ENCODE results near the gene NADK. TPM values are rescaled to one million over a fixed set of nuclear protein-coding genes. Genes with fewer than 3 reads are reported as not detected.

Gene NADK
- total RNA-seq, 1 experiment from 2014 or later = 93.4 TPM

- TF ChIP-seq CEBPB (IDR thresholded peaks at IDR 0.05; ENCODE audit: low read depth) = no peak
Measured at GRCh38 chr1:1809489-1809888, 31.2 kb upstream of the NADK start (continued).

- no peaks in the 10 kb centered on the region for H4K20me1 ChIP-seq (ENCODE audit: insufficient read depth)
- H3K9ac ChIP-seq (ENCODE audit: low read length) = no peak overlapping the region
Measured at GRCh38 chr1:1808206-1808605, 29.9 kb upstream of the NADK start.

More at GRCh38 chr1:1808206-1808605, 29.9 kb upstream of the NADK start:
- H3K9me2 ChIP-seq (ENCODE audit: insufficient read depth) = no peaks in the 10 kb centered on the region
- no peak overlapping the region for H3K4me2 ChIP-seq (ENCODE audit: low read length)
- H3K4me3 ChIP-seq (replicated peaks in 1 of 2; ENCODE audit: low read depth in 1 of 2, low read length in 2 of 2) = no peak overlapping the region
- ChIA-PET RAD21 (ENCODE audit: low non-redundant PET in 1 of 2, low total read pairs in 2 of 2, uncharacterized antibody in 2 of 2, unreplicated experiment in 2 of 2) (interaction anchor here in 1 of 2 experiments (0.7 kb wide), 1 partner anchor 12 kb away, joined by 4 read pairs; no protein-coding TSS in a partner anchor), CTCF (no interaction called here), POLR2A (no interaction called here)
- no peaks in the 10 kb centered on the region for H3K27me3 ChIP-seq (ENCODE audit: insufficient read depth, low read length)
- TF ChIP-seq TCF7L2 (IDR thresholded peaks at IDR 0.05; ENCODE audit: borderline replicate concordance, extremely low read depth, insufficient read depth, insufficient read length) = no peak
- TF ChIP-seq EGR1 (IDR thresholded peaks at IDR 0.05; ENCODE audit: low read depth) = no peak
- TF ChIP-seq POLR2A (IDR thresholded peaks at IDR 0.05; ENCODE audit: borderline replicate concordance, extremely low read depth, insufficient read depth, insufficient read length) = no peak
- no peak for TF ChIP-seq POLR2AphosphoS5 (IDR thresholded peaks at IDR 0.05; ENCODE audit: low read depth, low read length)
- no peak for TF ChIP-seq REST (IDR thresholded peaks at IDR 0.05; ENCODE audit: low read depth)
- TF ChIP-seq ZFX (IDR thresholded peaks at IDR 0.05) = no peak
- no peak for TF ChIP-seq ELF1 (IDR thresholded peaks at IDR 0.05; ENCODE audit: borderline replicate concordance, low read depth)
- TF ChIP-seq, protein P1, sequence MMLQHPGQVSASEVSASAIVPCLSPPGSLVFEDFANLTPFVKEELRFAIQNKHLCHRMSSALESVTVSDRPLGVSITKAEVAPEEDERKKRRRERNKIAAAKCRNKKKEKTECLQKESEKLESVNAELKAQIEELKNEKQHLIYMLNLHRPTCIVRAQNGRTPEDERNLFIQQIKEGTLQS (IDR thresholded peaks at IDR 0.05) = no peak
- no peak for TF ChIP-seq ZNF274 (IDR thresholded peaks at IDR 0.05; ENCODE audit: low read depth, low read length)
- TF ChIP-seq ZBTB33 (IDR thresholded peaks at IDR 0.05; ENCODE audit: extremely low read depth, insufficient replicate concordance, low read length) = no peak
- no peak for TF ChIP-seq MAX (IDR thresholded peaks at IDR 0.05)
- no peak for TF ChIP-seq CBX3 (IDR thresholded peaks at IDR 0.05; ENCODE audit: low read depth)
- no peak for TF ChIP-seq YY1 (IDR thresholded peaks at IDR 0.05; ENCODE audit: extremely low read depth, insufficient replicate concordance, low read depth, low read length)
- no peak for TF ChIP-seq EZH2phosphoT487 (IDR thresholded peaks at IDR 0.05; ENCODE audit: borderline replicate concordance)
- no peak for TF ChIP-seq RAD21 (IDR thresholded peaks at IDR 0.05; ENCODE audit: low read depth)
- TF ChIP-seq CEBPB (IDR thresholded peaks at IDR 0.05; ENCODE audit: low read depth) = no peak
- no peak for TF ChIP-seq SIN3A (IDR thresholded peaks at IDR 0.05; ENCODE audit: low read depth)
- peaks cover 29 to 35% of the 10 kb centered on the region in 2 experiments; a peak in 3 of 4 replicates for H3K36me3 ChIP-seq (ENCODE audit: control insufficient read depth in 1 of 2, insufficient read depth in 2 of 2, low read length in 2 of 2)
- H2AFZ ChIP-seq (ENCODE audit: low read depth, low read length, poor library complexity, severe bottlenecking) = no peak overlapping the region
- no peak overlapping the region for H3K27ac ChIP-seq (ENCODE audit: low read depth, low read length)
- no peak for DNase-seq (ENCODE audit: low read depth, low spot score)
- H3K9me3 ChIP-seq (ENCODE audit: control insufficient read depth in 1 of 2, insufficient read depth in 1 of 2, low read depth in 1 of 2, low read length in 2 of 2) = no peaks in the 10 kb centered on the region
- intact Hi-C loops (cut with micrococcal nuclease) = no loop called here
- peaks cover 26% of the 10 kb centered on the region for H3K79me2 ChIP-seq (ENCODE audit: insufficient read depth, low read length)
- H3K4me1 ChIP-seq (ENCODE audit: control insufficient read depth in 1 of 2, insufficient read depth in 2 of 2, low read length in 2 of 2) = no peaks in the 10 kb centered on the region
- no peak for ATAC-seq
- BruUV-seq (replicated peaks) = no TSS peak
